Esophagus muscularis mucosa (tissue), 4 donors: ENCODE measurements around the gene NTSR1. TPM values are rescaled to one million over a fixed set of nuclear protein-coding genes. Genes with fewer than 3 reads are reported as not detected.

Experiments
- DNase-seq: peaks from one replicate; pipeline ENCODE4 v3.0.0-alpha.2; 2017; ENCODE audit errors: extremely low spot score
- H3K27ac ChIP-seq, 4 donors: fragments of 200-600 bp; sonication (generic); replicated peaks in 1 of 4; 1 replicate in 3 of 4; 2 replicates in 1 of 4; pipeline ENCODE4 v1.5.1; 2016 to 2019; ENCODE audit warnings: mild to moderate bottlenecking in 1 of 4
- H3K27me3 ChIP-seq, 4 donors: fragments of 200-600 bp; sonication (generic); one replicate each; pipeline versions ENCODE4 v1.5.1 to v1.6.0; 2016 to 2019
- H3K36me3 ChIP-seq, 4 donors: fragments of 200-600 bp; sonication (generic); one replicate each; pipeline ENCODE4 v1.5.1; 2016 to 2019
- H3K4me1 ChIP-seq, 4 donors: fragments of 200-600 bp; sonication (generic); one replicate each; pipeline ENCODE4 v1.5.1; 2016 to 2019
- H3K4me3 ChIP-seq, 4 donors: fragments of 200-600 bp; sonication (generic); 1 replicate in 2 of 4; 2 replicates in 2 of 4; pipeline ENCODE4 v1.5.1; 2016 to 2019; ENCODE audit warnings: mild to moderate bottlenecking in 4 of 4, moderate library complexity in 1 of 4
- H3K9me3 ChIP-seq, 4 donors: fragments of 200-600 bp; sonication (generic); 1 replicate in 3 of 4; 2 replicates in 1 of 4; pipeline ENCODE4 v1.5.1; 2016 to 2019
- CTCF ChIP-seq, 3 experiments: fragments of 200-600 bp in 2 of 3; fragments of 450-650 bp in 1 of 3; sonication (generic) in 2 of 3; IDR thresholded peaks; one replicate each; pipeline ENCODE4 v1.5.1; 2017 to 2019; ENCODE audit warnings: antibody characterized with exemption in 3 of 3, mild to moderate bottlenecking in 2 of 3, moderate library complexity in 1 of 3
- EP300 ChIP-seq: sonication (generic); formaldehyde crosslinking; IDR thresholded peaks from one replicate; pipeline ENCODE4 v1.6.1; 2017; ENCODE audit warnings: antibody characterized with exemption
- POLR2A ChIP-seq: fragments of 450-650 bp; IDR thresholded peaks from one replicate; pipeline ENCODE4 v1.6.1; 2017; ENCODE audit warnings: antibody characterized with exemption, moderate library complexity, mild to moderate bottlenecking, low read depth
- POLR2AphosphoS5 ChIP-seq, 2 donors: sonication (generic); formaldehyde crosslinking; IDR thresholded peaks; one replicate each; pipeline ENCODE4 v1.6.1; 2017; ENCODE audit warnings: antibody characterized with exemption in 2 of 2
- WGBS: methylation state at CpG from one replicate; pipeline ENCODE4 v1.1.5; 2018; 5-methylcytosine and 5-hydroxymethylcytosine counted together
- intact Hi-C: fragments of 100-400 bp; cut with DNase I; formaldehyde crosslinking; loops from one replicate; pipeline ENCODE4 v1.15.1; 2023
- total RNA-seq, 4 donors: library from RNA; depleted of rRNA; stranded (reverse); fragments of >200 nt; gene quantifications; one replicate each; pipeline versions ENCODE4 v1.1.0 to v1.2.1, GENCODE V29; 2016

NTSR1 gene
- total RNA-seq, 4 donors from 2014 or later = 0.42 to 1.6 (median 0.80) TPM

GRCh38 chr20:62692801-62693523 is 15.7 kb upstream of the NTSR1 start:
- 72% methylated on average over 19 of the region's 22 CpGs for WGBS
- TF ChIP-seq CTCF (IDR thresholded peaks at IDR 0.05) = no peak
- TF ChIP-seq POLR2A = no peak
- no peak for TF ChIP-seq EP300
- no peak for TF ChIP-seq POLR2AphosphoS5 (IDR thresholded peaks at IDR 0.05)
- Histone ChIP-seq H3K36me3 (no peaks in the 10 kb centered on the region), H3K9me3 (no peaks in the 10 kb centered on the region), H3K4me1 (peaks cover 0 to 21% (median 12%) of the 10 kb centered on the region in 4 donors), H3K27me3 (peaks cover 0 to 30% (median 2%) of the 10 kb centered on the region in 4 donors), H3K27ac (no peak overlapping the region), H3K4me3 (no peak overlapping the region)
- intact Hi-C loops = no loop called here
- DNase-seq = no peak

- no peaks in the 10 kb centered on the region for H3K9me3 ChIP-seq
- TF ChIP-seq EP300 (no peak), POLR2A (no peak), CTCF (IDR thresholded peaks at IDR 0.05) (no peak)
- no peak overlapping the region for H3K27ac ChIP-seq
- 67% methylated on average over 9 of the region's 10 CpGs for WGBS
- no peaks in the 10 kb centered on the region for H3K36me3 ChIP-seq
- peaks cover 0 to 17% (median 8%) of the 10 kb centered on the region in 4 donors for H3K4me1 ChIP-seq
- DNase-seq = no peak
- peaks cover 0 to 24% (median 2%) of the 10 kb centered on the region in 4 donors for H3K27me3 ChIP-seq
- intact Hi-C loops = no loop called here
- H3K4me3 ChIP-seq = no peak overlapping the region
Measured at GRCh38 chr20:62693524-62693922, 15.1 kb upstream of the NTSR1 start.

GRCh38 chr20:62694106-62694505 is 14.5 kb upstream of the NTSR1 start:
- no peak for DNase-seq
- Histone ChIP-seq H3K9me3 (no peaks in the 10 kb centered on the region), H3K27me3 (peaks cover 0 to 24% (median 2%) of the 10 kb centered on the region in 4 donors), H3K4me1 (peaks cover 0 to 12% (median 2%) of the 10 kb centered on the region in 4 donors), H3K36me3 (no peaks in the 10 kb centered on the region), H3K27ac (no peak overlapping the region), H3K4me3 (no peak overlapping the region)
- intact Hi-C loops = no loop called here
- WGBS = 96% methylated on average over 4 of the region's 10 CpGs
- no peak for TF ChIP-seq POLR2AphosphoS5 (IDR thresholded peaks at IDR 0.05)
- no peak for TF ChIP-seq POLR2A
- TF ChIP-seq EP300 = no peak
- TF ChIP-seq CTCF (IDR thresholded peaks at IDR 0.05) = no peak

- WGBS = 85% methylated on average over 12 of the region's 15 CpGs
- Histone ChIP-seq H3K9me3 (no peaks in the 10 kb centered on the region), H3K27me3 (peaks cover 0 to 24% (median 2%) of the 10 kb centered on the region in 4 donors), H3K4me3 (no peak overlapping the region), H3K27ac (no peak overlapping the region), H3K36me3 (no peaks in the 10 kb centered on the region), H3K4me1 (peaks cover 0 to 8% (median 0%) of the 10 kb centered on the region in 4 donors)
- TF ChIP-seq CTCF (IDR thresholded peaks at IDR 0.05) = no peak
- TF ChIP-seq POLR2A = no peak
- no peak for TF ChIP-seq EP300
- TF ChIP-seq POLR2AphosphoS5 (IDR thresholded peaks at IDR 0.05) = no peak
- DNase-seq = no peak
- intact Hi-C loops = no loop called here
Measured at GRCh38 chr20:62694868-62695267, 13.8 kb upstream of the NTSR1 start.
